ENCODE results near the gene SEC24D. TPM values are rescaled to one million over a fixed set of nuclear protein-coding genes. Genes with fewer than 3 reads are reported as not detected.

The SEC24D gene
- total and polyA plus RNA-seq, 2 donors (not counting 3 experiments of a cell fraction or from before 2014, with no cell fraction given) = 81.5 to 127 TPM

DNA sequence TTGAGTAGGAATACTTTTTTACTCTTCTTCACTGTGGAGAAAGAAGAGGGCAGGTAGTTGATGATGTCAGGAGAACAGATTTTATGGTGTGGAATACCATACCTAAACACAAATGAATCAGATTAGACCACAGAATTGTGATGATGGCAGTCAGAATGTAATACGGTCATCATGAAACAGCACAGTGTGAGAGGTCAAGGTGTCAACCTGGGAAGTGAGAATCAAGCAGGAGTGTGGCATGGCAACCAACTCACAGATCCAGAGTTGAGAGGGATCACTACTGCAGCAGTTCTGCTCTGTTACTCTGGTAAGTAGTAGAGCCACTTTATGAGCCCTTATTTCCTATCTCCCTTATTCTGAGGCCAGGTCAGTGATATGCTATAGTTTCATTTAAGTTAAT lies 123.1 kb downstream of the SEC24D start:
- Histone ChIP-seq H3K27me3 (ENCODE audit: control insufficient read depth in 2 of 2, insufficient read depth in 2 of 2, low read length in 2 of 2) (no peaks in the 10 kb centered on the region), H4K20me1 (replicated peaks; ENCODE audit: control insufficient read depth, extremely low read depth, insufficient read depth, low read length) (no peaks in the 10 kb centered on the region), H3K27ac (ENCODE audit: insufficient read depth, low read depth, low read length) (no peak overlapping the region), H3K79me2 (ENCODE audit: control insufficient read depth, insufficient read depth, low read length) (no peaks in the 10 kb centered on the region), H2AFZ (ENCODE audit: low read depth, low read length) (no peak overlapping the region), H3K36me3 (ENCODE audit: control insufficient read depth in 2 of 2, extremely low read depth in 1 of 2, insufficient read depth in 2 of 2, low read length in 2 of 2) (peaks cover 2% of the 10 kb centered on the region in 2 experiments), H3K9me3 (replicated peaks; ENCODE audit: control insufficient read depth, insufficient read depth, low read length) (no peaks in the 10 kb centered on the region), H3K9me1 (replicated peaks; ENCODE audit: control insufficient read depth, extremely low read depth, insufficient read depth, low read length) (no peaks in the 10 kb centered on the region), H3K9ac (replicated peaks; ENCODE audit: extremely low read depth, insufficient read depth, low read length) (no peak overlapping the region), H3K4me3 (replicated peaks in 1 of 3; ENCODE audit: insufficient read depth in 1 of 3, low read depth in 1 of 3, low read length in 3 of 3) (no peak overlapping the region), H3K4me1 (ENCODE audit: control insufficient read depth, extremely low read depth, insufficient read depth, low read length) (no peaks in the 10 kb centered on the region), H3K4me2 (ENCODE audit: insufficient read depth, low read length) (no peak overlapping the region)
- DNase-seq (ENCODE audit: low read depth, low spot score) (no peak), FAIRE-seq (no peak)
- BruUV-seq (replicated peaks) = no TSS peak
- dilution Hi-C loops (cut with MboI; ENCODE audit: extremely low pct_ligation_motif_present, low sequenced_read_pairs) (no loop called here), intact Hi-C loops (cut with micrococcal nuclease) (no loop called here)
- TF ChIP-seq EZH2 (IDR thresholded peaks at IDR 0.05; ENCODE audit: borderline replicate concordance, low read depth, low read length, severe bottlenecking) (no peak), JUN (IDR thresholded peaks at IDR 0.05; ENCODE audit: borderline replicate concordance, insufficient read depth, insufficient read length, low read depth) (no peak), FOS (IDR thresholded peaks at IDR 0.05; ENCODE audit: borderline replicate concordance, insufficient read depth, low read length) (no peak), POLR2A (IDR thresholded peaks at IDR 0.05; ENCODE audit: low read depth, low read length) (no peak), GATA2 (IDR thresholded peaks at IDR 0.05; ENCODE audit: insufficient read depth, insufficient read length, low read depth, low read length) (no peak), MYC (IDR thresholded peaks at IDR 0.05; ENCODE audit: low read depth, low read length) (no peak), POLR2AphosphoS5 (IDR thresholded peaks at IDR 0.05; ENCODE audit: insufficient read depth, low read depth, low read length) (no peak)
- TF ChIP-seq, protein P1, sequence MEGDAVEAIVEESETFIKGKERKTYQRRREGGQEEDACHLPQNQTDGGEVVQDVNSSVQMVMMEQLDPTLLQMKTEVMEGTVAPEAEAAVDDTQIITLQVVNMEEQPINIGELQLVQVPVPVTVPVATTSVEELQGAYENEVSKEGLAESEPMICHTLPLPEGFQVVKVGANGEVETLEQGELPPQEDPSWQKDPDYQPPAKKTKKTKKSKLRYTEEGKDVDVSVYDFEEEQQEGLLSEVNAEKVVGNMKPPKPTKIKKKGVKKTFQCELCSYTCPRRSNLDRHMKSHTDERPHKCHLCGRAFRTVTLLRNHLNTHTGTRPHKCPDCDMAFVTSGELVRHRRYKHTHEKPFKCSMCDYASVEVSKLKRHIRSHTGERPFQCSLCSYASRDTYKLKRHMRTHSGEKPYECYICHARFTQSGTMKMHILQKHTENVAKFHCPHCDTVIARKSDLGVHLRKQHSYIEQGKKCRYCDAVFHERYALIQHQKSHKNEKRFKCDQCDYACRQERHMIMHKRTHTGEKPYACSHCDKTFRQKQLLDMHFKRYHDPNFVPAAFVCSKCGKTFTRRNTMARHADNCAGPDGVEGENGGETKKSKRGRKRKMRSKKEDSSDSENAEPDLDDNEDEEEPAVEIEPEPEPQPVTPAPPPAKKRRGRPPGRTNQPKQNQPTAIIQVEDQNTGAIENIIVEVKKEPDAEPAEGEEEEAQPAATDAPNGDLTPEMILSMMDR (IDR thresholded peaks at IDR 0.05; ENCODE audit: extremely low read depth in 1 of 2, insufficient read depth in 1 of 2, low read depth in 1 of 2, low read length in 2 of 2) = no peak
- TF ChIP-seq, protein P2, sequence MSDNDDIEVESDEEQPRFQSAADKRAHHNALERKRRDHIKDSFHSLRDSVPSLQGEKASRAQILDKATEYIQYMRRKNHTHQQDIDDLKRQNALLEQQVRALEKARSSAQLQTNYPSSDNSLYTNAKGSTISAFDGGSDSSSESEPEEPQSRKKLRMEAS (IDR thresholded peaks at IDR 0.05; ENCODE audit: insufficient read depth, insufficient read length) = no peak
- POLR2A ChIA-PET = no interaction called here
- CTCF ChIA-PET = no interaction called here
